GM23338 (cell line): Measurements from ENCODE around the gene EYS. TPM values are rescaled to one million over a fixed set of nuclear protein-coding genes. Genes with fewer than 3 reads are reported as not detected.

Source experiments
- ATAC-seq: fragments of 200-7000 bp; cut with Tn5 transposase; 3 replicates; pipeline ENCODE4 v1.9.1; 2020
- DNase-seq: peaks from one replicate; pipeline ENCODE4 v3.0.0-alpha.2; 2015; ENCODE audit warnings: low spot score
- H2AFZ ChIP-seq: fragments of 200-600 bp; sonication (generic); 2 replicates; pipeline ENCODE4 v1.8.0; 2016; ENCODE audit warnings: antibody characterized with exemption, mild to moderate bottlenecking, moderate library complexity
- H3F3A ChIP-seq: fragments of 200-600 bp; sonication (generic); replicated peaks from 2 replicates; pipeline ENCODE4 v1.8.0; 2017; ENCODE audit warnings: antibody characterized with exemption, mixed run types, low read depth
- H3K27ac ChIP-seq: fragments of 200-600 bp; sonication (generic); 2 replicates; pipeline ENCODE4 v1.6.1; 2016; ENCODE audit warnings: low read depth
- H3K27me3 ChIP-seq: fragments of 200-600 bp; sonication (generic); 2 replicates; pipeline ENCODE4 v1.8.0; 2016; ENCODE audit warnings: mild to moderate bottlenecking, mixed run types, moderate library complexity; ENCODE audit not compliant: insufficient read depth
- H3K36me3 ChIP-seq: fragments of 200-600 bp; sonication (generic); 2 replicates; pipeline ENCODE4 v1.8.0; 2016; ENCODE audit warnings: mild to moderate bottlenecking; ENCODE audit not compliant: insufficient read depth
- H3K4me1 ChIP-seq: fragments of 200-600 bp; sonication (generic); 2 replicates; pipeline ENCODE4 v1.8.0; 2016; ENCODE audit warnings: mild to moderate bottlenecking, moderate library complexity; ENCODE audit not compliant: insufficient read depth
- H3K4me2 ChIP-seq: fragments of 200-600 bp; sonication (generic); 2 replicates; pipeline ENCODE4 v1.7.1; 2017; ENCODE audit warnings: mixed run types
- H3K4me3 ChIP-seq: fragments of 200-600 bp; sonication (generic); 2 replicates; pipeline ENCODE4 v1.6.1; 2016; ENCODE audit warnings: mixed run types
- H3K79me2 ChIP-seq: fragments of 200-600 bp; sonication (generic); replicated peaks from 2 replicates; pipeline ENCODE4 v1.8.0; 2017; ENCODE audit warnings: mild to moderate bottlenecking; ENCODE audit not compliant: insufficient read depth
- H3K9me2 ChIP-seq: fragments of 200-600 bp; sonication (generic); 2 replicates; pipeline ENCODE4 v1.8.0; 2017; ENCODE audit not compliant: insufficient read depth
- H4K20me1 ChIP-seq: fragments of 200-600 bp; sonication (generic); replicated peaks from 2 replicates; pipeline ENCODE4 v1.8.0; 2017; ENCODE audit warnings: mild to moderate bottlenecking; ENCODE audit not compliant: insufficient read depth
- H3K27ac Mint-ChIP-seq: 2 replicates; pipeline ENCODE4 v1.8.0; 2020; ENCODE audit warnings: inconsistent platforms, mild to moderate bottlenecking, moderate library complexity, mixed read lengths
- H3K27me3 Mint-ChIP-seq: 3 replicates; pipeline ENCODE4 v1.8.0; 2022; ENCODE audit warnings: low read depth, mild to moderate bottlenecking, moderate library complexity, mixed read lengths, inconsistent platforms; ENCODE audit not compliant: insufficient read depth, poor library complexity
- H3K36me3 Mint-ChIP-seq: 3 replicates; pipeline ENCODE4 v1.8.0; 2021; ENCODE audit warnings: low read depth, mild to moderate bottlenecking, inconsistent platforms, moderate library complexity, mixed read lengths
- H3K4me1 Mint-ChIP-seq: 3 replicates; pipeline ENCODE4 v1.8.0; 2020; ENCODE audit warnings: mild to moderate bottlenecking, inconsistent platforms, mixed read lengths
- H3K4me3 Mint-ChIP-seq: 3 replicates; pipeline ENCODE4 v1.8.0; 2021; ENCODE audit warnings: moderate library complexity, mild to moderate bottlenecking, inconsistent platforms, mixed read lengths
- H3K9me3 Mint-ChIP-seq: 3 replicates; pipeline ENCODE4 v1.8.0; 2020; ENCODE audit warnings: moderate library complexity, mild to moderate bottlenecking, inconsistent platforms, mixed read lengths
- CREB1 ChIP-seq: fragments of 250-450 bp; sonication (Bioruptor Pico); IDR thresholded peaks from 2 replicates; pipeline ENCODE4 v1.5.0; 2020; ENCODE audit warnings: low read depth, mild to moderate bottlenecking, moderate library complexity
- CTCF ChIP-seq, 2 experiments: fragments of 200-600 bp in 1 of 2; sonication (generic) in 1 of 2; conservative IDR thresholded peaks; 2 replicates each; pipeline versions ENCODE4 v1.5.1 to v1.6.1; 2016 to 2017; ENCODE audit warnings: antibody characterized with exemption in 2 of 2, low read depth in 2 of 2, mild to moderate bottlenecking in 2 of 2, moderate library complexity in 1 of 2
- ETS1 ChIP-seq: IDR thresholded peaks from 2 replicates; pipeline ENCODE4 v1.6.1; 2016; ENCODE audit warnings: antibody characterized with exemption
- EZH2 ChIP-seq: fragments of 200-600 bp; sonication (generic); IDR thresholded peaks from one replicate; pipeline ENCODE4 v1.8.0; 2017; ENCODE audit warnings: antibody characterized with exemption, mild to moderate bottlenecking, low read depth; ENCODE audit not compliant: unreplicated experiment
- EZH2phosphoT487 ChIP-seq: fragments of 200-600 bp; sonication (generic); IDR thresholded peaks from one replicate; pipeline ENCODE4 v1.8.1; 2018; ENCODE audit warnings: antibody characterized with exemption; ENCODE audit not compliant: unreplicated experiment
- JUNB ChIP-seq: IDR thresholded peaks from one replicate; pipeline ENCODE4 v1.6.1; 2016; ENCODE audit warnings: antibody characterized with exemption; ENCODE audit not compliant: unreplicated experiment
- NANOG ChIP-seq: IDR thresholded peaks from 2 replicates; pipeline ENCODE4 v1.6.1; 2016; ENCODE audit warnings: antibody characterized with exemption, borderline replicate concordance
- POLR2AphosphoS5 ChIP-seq: IDR thresholded peaks from 2 replicates; pipeline ENCODE4 v1.6.1; 2016; ENCODE audit warnings: antibody characterized with exemption, low read depth
- REST ChIP-seq: IDR thresholded peaks from one replicate; pipeline ENCODE4 v1.6.1; 2018; ENCODE audit warnings: antibody characterized with exemption; ENCODE audit not compliant: unreplicated experiment
- STAT1 ChIP-seq: IDR thresholded peaks from one replicate; pipeline ENCODE4 v1.6.1; 2016; ENCODE audit warnings: antibody characterized with exemption; ENCODE audit not compliant: unreplicated experiment
- ZNF114 ChIP-seq: fragments of 250-450 bp; sonication (Bioruptor Pico); IDR thresholded peaks from 2 replicates; pipeline ENCODE4 v1.5.0; 2020; ENCODE audit warnings: mild to moderate bottlenecking, moderate library complexity
- ZNF331 ChIP-seq: fragments of 250-450 bp; sonication (Bioruptor Pico); IDR thresholded peaks from 2 replicates; pipeline ENCODE4 v1.5.0; 2020; ENCODE audit warnings: low read depth, mild to moderate bottlenecking, moderate library complexity
- ZNF462 ChIP-seq: fragments of 250-450 bp; sonication (Bioruptor Pico); IDR thresholded peaks from 2 replicates; pipeline ENCODE4 v1.5.0; 2020; ENCODE audit warnings: mild to moderate bottlenecking, moderate library complexity
- polyA plus RNA-seq: library from polyadenylated mRNA; unstranded; fragments of >200 nt; fragmentation: Nextera tagmentation; extraction: Ambion mirVana; gene quantifications from 2 replicates; pipeline ENCODE4 v1.2.1, GENCODE V29; 2016
- total RNA-seq: library from RNA; depleted of rRNA; stranded (reverse); fragments of >200 nt; shearing (Covaris generic); gene quantifications from 2 replicates; pipeline ENCODE4 v1.2.3, GENCODE V29; 2014

Gene EYS
- total and polyA plus RNA-seq, 2 experiments from 2014 or later = 0.38 to 0.52 TPM

- Histone ChIP-seq H3K4me1 (no peaks in the 10 kb centered on the region), H3K79me2 (no peaks in the 10 kb centered on the region), H3K27me3 (no peaks in the 10 kb centered on the region), H3K9me2 (no peaks in the 10 kb centered on the region), H2AFZ (no peak overlapping the region), H3K4me2 (no peak overlapping the region), H3F3A (no peaks in the 10 kb centered on the region), H4K20me1 (no peaks in the 10 kb centered on the region), H3K27ac (no peak overlapping the region), H3K36me3 (no peaks in the 10 kb centered on the region), H3K4me3 (no peak overlapping the region)
- Mint-ChIP-seq H3K27me3 (no peaks in the 10 kb centered on the region), H3K27ac (no peak overlapping the region), H3K9me3 (peaks cover 1% of the 10 kb centered on the region; the same call in 1 of the 3 replicates), H3K4me1 (no peaks in the 10 kb centered on the region), H3K36me3 (no peaks in the 10 kb centered on the region), H3K4me3 (no peak overlapping the region)
- DNase-seq (no peak), ATAC-seq (no peak)
- no peak for TF ChIP-seq ZNF462 (CRISPR knock-in tag)
- no peak for TF ChIP-seq NANOG
- TF ChIP-seq EZH2 = no peak
- TF ChIP-seq REST = no peak
- no peak for TF ChIP-seq ZNF114 (CRISPR knock-in tag)
- no peak for TF ChIP-seq CREB1
- no peak for TF ChIP-seq CTCF (conservative IDR thresholded peaks at IDR 0.05; ENCODE audit: low read depth in 2 of 2)
- TF ChIP-seq JUNB = no peak
- TF ChIP-seq STAT1 = no peak
- TF ChIP-seq EZH2phosphoT487 = no peak
- no peak for TF ChIP-seq ZNF331 (CRISPR knock-in tag)
- no peak for TF ChIP-seq POLR2AphosphoS5
- no peak for TF ChIP-seq ETS1
Observed at GRCh38 chr6:63730311-63730710, 1976.7 kb downstream of the EYS start.
